Adipose tissue (tissue), 3 donors: ENCODE data around the gene TMPRSS15. TPM values are rescaled to one million over a fixed set of nuclear protein-coding genes. Genes with fewer than 3 reads are reported as not detected.
"Not testable (repeated sequence)": the region's sequence is repeated elsewhere in the genome, so short reads cannot be mapped to it uniquely, and the experiment has no call there.

Source experiments
- H3K27ac ChIP-seq: one replicate; pipeline ENCODE4 v1.5.1; 2013; ENCODE audit warnings: low read depth, low read length
- WGBS, 3 donors: extraction: QIAGEN DNeasy Blood & Tissue Kit; methylation state at CpG; one replicate each; pipeline ENCODE4 v1.1.7; 2013; 5-methylcytosine and 5-hydroxymethylcytosine counted together
- polyA plus RNA-seq, 3 donors: library from polyadenylated mRNA; stranded (reverse); fragments of 200-250 nt; gene quantifications; one replicate each; pipeline ENCODE4 v1.2.3, GENCODE V29; 2013
- donor health status: healthy with polysubstance abuse.
- donor health status: Bipolar disorder and iron deficiency.
- donor health status: healthy.

TMPRSS15 gene
- polyA plus RNA-seq = under 1 TPM; 0.03 to 0.11 (median 0.09) TPM

GRCh38 chr21:18403735-18404450, at the start of gene TMPRSS15:
TMPRSS15 (minus strand) TSS chr21:18403785; CDS start chr21:18403622, 163 bp downstream.
- 26 to 71% (median 56%) methylated on average over 1 of the region's 1 CpG for WGBS, 3 donors
- no peak within 1 kb of the TSS for H3K27ac ChIP-seq

GRCh38 chr21:18451670-18452069, 48.1 kb upstream of the TMPRSS15 start:
- WGBS, 3 donors = 70 to 87% (median 83%) methylated on average over 2 of the region's 2 CpGs

GRCh38 chr21:18449605-18450550, 46.3 kb upstream of the TMPRSS15 start:
- 57 to 72% (median 63%) methylated on average over 8 of the region's 8 CpGs for WGBS, 3 donors
- no peak overlapping the region for H3K27ac ChIP-seq

More at GRCh38 chr21:18451670-18452069, 48.1 kb upstream of the TMPRSS15 start:
- H3K27ac ChIP-seq = no peak overlapping the region

- WGBS, 3 donors = 49 to 63% (median 57%) methylated on average over 6 of the region's 6 CpGs
- H3K27ac ChIP-seq = no peak overlapping the region
These were observed 40.1 kb upstream of the TMPRSS15 start for GRCh38 chr21:18443701-18444100.

GRCh38 chr21:18443085-18443484, 39.5 kb upstream of the TMPRSS15 start:
- 40 to 73% (median 71%) methylated on average over 7 of the region's 7 CpGs for WGBS, 3 donors
- no peak overlapping the region for H3K27ac ChIP-seq

- no peak overlapping the region for H3K27ac ChIP-seq
- 51 to 59% (median 53%) methylated on average over 2 of the region's 2 CpGs for WGBS, 3 donors
These were observed 26.8 kb upstream of the TMPRSS15 start for GRCh38 chr21:18430341-18430740.

- WGBS, 3 donors = 43 to 51% (median 49%) methylated on average over 4 of the region's 4 CpGs
- no peak overlapping the region for H3K27ac ChIP-seq
These were observed 20.7 kb upstream of the TMPRSS15 start for GRCh38 chr21:18424276-18424675.

GRCh38 chr21:18417141-18417790, 13.7 kb upstream of the TMPRSS15 start:
- no peak overlapping the region for H3K27ac ChIP-seq
- 54 to 68% (median 68%) methylated on average over 3 of the region's 3 CpGs for WGBS, 3 donors

GRCh38 chr21:18411565-18411964, 8.0 kb upstream of the TMPRSS15 start:
- 23 to 51% (median 33%) methylated on average over 5 of the region's 5 CpGs for WGBS, 3 donors
- H3K27ac ChIP-seq = no peak overlapping the region

GRCh38 chr21:18409579-18409978, 6.0 kb upstream of the TMPRSS15 start:
- 73 to 86% methylated on average over 1 of the region's 1 CpG; no CpG with 5 or more reads in 1 of the 3 donors for WGBS, 3 donors
- H3K27ac ChIP-seq = no peak overlapping the region

- H3K27ac ChIP-seq = no peak overlapping the region
- WGBS, 3 donors = 72 to 84% (median 82%) methylated on average over 5 of the region's 5 CpGs
These were observed 4.7 kb downstream of the TMPRSS15 start for GRCh38 chr21:18398843-18399242.

- WGBS, 3 donors = 10 to 25% (median 23%) methylated on average over 2 of the region's 2 CpGs
These were observed 15.6 kb downstream of the TMPRSS15 start for GRCh38 chr21:18387994-18388393.

GRCh38 chr21:18384771-18385170, 18.8 kb downstream of the TMPRSS15 start:
- WGBS, 3 donors = 7 to 16% (median 8%) methylated on average over 1 of the region's 1 CpG
- H3K27ac ChIP-seq = no peak overlapping the region

More at GRCh38 chr21:18387994-18388393, 15.6 kb downstream of the TMPRSS15 start:
- H3K27ac ChIP-seq = no peak overlapping the region

GRCh38 chr21:18382934-18383619, 20.5 kb downstream of the TMPRSS15 start:
- 73 to 81% (median 81%) methylated on average over 4 of the region's 4 CpGs for WGBS, 3 donors
- H3K27ac ChIP-seq = not testable (repeated sequence)

GRCh38 chr21:18382141-18382540, 21.4 kb downstream of the TMPRSS15 start:
- H3K27ac ChIP-seq = no peak overlapping the region
- 0% methylated on average over 1 of the region's 1 CpG for WGBS, 3 donors

GRCh38 chr21:18373606-18374005, 30.0 kb downstream of the TMPRSS15 start:
- no peak overlapping the region for H3K27ac ChIP-seq

GRCh38 chr21:18370301-18370700, 33.3 kb downstream of the TMPRSS15 start:
- H3K27ac ChIP-seq = no peak overlapping the region
- 74 to 87% (median 83%) methylated on average over 1 of the region's 1 CpG for WGBS, 3 donors

GRCh38 chr21:18369115-18369514, 34.5 kb downstream of the TMPRSS15 start:
- WGBS, 3 donors = 22 to 25% (median 23%) methylated on average over 4 of the region's 4 CpGs
- H3K27ac ChIP-seq = no peak overlapping the region
